ENCODE data around the gene ASPG.

ASPG gene

DNA sequence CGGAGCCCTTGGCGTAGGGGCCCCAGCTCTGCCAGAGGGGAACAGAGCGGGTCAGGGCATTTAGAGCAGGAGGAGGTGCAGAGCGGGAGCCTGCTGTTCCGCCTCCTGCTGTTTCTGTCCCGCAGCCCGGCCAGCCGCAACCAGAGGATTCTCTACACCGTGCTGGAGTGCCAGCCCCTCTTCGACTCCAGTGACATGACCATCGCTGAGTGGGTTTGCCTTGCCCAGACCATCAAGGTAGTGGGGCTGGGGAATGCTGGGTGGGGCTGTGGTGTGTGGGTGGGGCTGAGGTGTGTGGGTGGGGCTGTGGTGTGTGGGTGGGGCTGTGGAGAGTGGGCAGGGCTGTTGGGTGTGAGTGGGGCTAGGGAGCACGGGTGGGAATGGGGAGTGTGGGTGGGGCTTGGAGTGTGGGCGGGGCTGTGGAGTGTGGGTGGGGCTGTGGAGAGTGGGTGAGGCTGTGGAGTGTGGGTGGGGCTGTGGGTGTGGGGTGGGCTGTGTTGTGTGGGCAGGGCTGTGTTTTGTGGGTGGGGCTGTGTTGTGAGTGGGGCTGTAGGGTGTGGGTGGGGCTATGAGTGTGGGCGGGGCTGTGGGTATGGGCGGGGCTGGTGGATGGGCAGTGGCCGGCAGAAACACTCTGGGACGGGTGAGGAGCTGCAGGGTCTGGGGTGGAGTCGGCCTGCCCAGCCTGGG lies 8.0 kb downstream of the ASPG start:
- DNase-seq (ENCODE audit: low read depth, low spot score), result no peak

DNA sequence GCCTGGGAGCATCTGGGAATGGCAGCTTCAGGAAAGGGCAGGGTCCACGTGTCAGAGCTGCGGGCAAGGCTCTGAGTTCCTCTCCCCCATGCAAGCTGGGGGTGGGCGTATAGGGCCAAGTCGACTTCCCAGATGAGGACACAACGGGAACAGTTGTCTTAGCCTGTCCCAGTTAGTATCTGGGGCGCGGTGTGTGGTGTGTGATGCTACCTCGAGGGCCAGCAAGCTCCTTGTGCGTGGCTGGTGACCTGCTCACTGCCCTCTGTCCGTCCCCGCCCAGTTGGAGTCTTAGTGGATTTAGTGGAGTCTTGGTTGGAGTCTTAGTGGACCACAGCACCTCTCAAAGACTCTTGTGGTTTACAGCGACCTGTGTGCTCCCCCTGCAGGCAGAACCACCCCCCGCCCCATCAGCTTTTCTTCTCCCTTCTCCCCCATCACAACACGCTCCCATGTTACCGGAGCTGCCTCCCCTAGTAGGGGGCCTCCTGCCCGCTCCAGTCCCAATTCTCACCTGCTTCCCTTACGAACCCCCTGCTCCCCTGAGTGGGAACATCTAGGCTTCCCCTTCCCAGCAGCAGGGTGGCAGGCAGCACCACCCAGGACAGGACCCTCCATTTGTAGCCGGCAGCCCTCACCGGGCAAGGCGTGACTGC lies 8.7 kb downstream of the ASPG start:
- no peak for DNase-seq (ENCODE audit: low read depth, low spot score)

DNA sequence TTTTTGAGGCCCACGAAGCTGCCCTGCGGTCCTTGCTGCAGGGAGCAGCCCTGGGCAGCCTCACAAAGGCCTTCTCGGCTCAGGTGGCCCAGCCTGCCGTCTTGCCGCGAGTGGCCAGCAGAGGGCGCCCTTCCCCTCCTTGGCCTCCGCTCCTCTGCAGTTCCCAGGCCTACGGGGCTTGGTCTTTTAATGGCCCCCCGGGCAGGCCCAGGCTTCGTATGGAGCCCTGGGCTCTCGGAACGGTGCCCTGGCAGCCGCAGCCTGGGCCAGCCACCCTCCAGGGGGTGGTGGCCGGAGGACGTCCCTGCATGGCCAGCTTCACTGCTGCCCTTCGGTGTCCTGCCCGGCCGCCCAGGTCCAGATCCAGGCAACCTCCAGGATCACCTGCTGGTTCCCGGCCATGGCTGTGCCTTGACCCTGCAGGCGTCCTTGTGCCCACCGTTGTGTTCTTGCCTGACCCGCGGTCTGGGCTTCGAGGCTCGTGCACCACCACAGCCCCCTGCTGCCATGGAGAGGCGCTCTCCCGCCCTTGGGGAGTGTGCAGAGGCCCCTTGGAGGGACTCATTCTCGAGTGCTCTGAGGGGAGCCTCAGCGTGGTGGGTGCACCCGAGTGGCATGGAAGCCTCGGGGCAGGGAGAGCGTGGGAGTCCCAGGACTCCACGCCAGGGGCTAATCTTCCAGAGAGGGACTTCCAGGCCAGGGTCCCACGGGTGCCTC lies 9.4 kb downstream of the ASPG start:
- DNase-seq (ENCODE audit: low read depth, low spot score), result no peak

DNA sequence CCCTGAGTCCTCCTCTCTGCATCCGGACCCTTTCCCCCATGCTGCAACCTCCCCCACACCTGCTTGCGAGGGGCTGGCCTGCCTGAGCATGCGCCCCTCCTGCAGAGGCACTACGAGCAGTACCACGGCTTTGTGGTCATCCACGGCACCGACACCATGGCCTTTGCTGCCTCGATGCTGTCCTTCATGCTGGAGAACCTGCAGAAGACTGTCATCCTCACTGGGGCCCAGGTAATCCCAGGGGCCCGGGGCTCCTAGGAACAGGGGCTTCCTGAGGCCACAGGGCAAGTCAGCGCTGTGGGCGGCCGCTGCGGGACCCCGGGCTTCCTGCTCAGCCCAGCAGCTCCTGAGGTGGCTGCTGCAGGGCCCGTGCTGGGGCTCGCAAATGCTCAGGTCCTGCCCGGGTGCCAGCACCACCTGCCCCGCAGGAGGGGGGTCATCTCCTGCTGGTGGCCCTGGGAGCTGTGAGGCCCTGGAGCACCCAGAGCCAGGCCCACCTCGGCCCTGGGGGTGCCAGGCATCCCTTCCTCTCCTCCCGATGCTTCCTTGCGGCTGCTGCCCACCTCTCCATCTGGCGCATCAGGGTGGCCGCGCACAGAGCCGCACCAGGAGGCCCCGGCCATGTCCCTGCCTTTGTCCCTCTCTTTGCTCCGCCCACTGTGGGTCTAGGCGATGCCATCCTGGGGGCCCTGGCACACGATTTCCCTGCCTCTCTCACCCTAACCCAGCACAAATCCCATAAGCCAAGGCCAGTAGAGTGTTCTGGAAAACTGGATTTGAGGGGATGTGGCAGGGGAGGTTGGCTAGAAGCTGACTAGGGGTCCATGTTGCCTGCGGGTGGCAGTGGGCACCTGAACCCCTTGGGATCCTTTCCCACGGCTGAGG lies 10.2 kb downstream of the ASPG start:
- DNase-seq (ENCODE audit: low read depth, low spot score), result no peak

DNA sequence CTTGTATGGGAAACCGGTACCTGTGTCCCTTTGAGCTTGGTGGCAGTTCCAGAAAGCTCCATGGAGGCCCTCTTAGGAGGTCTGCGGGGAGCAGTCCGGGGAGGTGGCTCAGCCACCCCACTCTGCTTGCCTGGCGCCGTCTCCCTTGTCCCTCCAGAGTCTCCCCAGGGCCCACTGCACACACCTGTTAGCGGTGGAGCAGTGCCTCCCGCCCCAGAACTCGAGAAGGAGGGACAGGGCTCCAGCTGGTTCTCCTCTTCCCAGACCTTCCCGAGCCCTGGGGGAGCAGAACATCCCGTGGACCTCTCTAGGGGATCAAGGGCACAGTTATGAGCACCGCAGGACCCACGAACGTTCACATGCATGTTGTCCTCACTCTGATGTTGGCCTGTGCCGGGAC lies 10.8 kb downstream of the ASPG start:
- no peak for DNase-seq (ENCODE audit: low read depth, low spot score)

DNA sequence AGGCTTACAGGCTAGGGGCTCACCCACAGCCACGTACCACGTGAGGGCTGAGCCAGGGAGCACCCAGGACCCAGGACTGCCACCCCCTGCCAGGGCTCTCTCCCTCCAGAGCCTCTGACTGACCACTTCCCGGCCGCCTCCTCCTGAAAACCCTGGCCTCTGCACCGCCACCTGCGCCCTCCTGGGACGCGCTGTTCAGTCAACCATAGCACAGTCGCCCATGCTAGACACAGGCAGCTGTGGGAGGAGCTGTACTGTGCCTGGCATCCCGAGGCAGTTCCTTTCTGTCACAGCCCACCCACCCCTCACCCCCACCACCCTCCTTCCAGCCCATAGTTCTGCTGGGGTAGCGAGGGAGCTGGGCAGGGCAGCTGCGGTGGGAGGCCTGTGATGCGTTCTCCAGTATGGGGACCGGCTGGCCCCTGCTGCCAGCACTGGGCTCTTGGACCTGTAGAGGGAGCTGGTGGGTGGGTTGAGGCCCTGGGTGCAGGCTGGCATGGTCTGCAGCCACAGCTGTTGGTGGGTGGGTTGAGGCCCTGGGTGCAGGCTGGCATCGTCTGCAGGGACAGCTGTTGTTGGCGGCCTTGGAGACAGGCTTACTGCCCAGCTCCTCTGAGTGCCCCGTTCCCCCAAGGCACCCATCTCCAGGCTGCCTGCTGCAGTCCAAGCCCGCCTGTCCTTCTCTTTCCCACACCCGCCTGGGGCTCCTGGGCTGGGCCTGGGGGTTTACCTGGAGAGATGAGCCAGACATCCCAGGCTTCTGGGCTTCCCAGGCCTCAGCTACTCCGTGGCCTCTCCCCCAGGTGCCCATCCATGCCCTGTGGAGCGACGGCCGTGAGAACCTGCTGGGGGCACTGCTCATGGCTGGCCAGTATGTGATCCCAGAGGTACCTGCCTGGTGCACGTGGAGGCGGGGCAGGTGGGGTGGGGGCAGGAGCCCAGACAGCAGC lies 11.5 kb downstream of the ASPG start:
- no peak for DNase-seq (ENCODE audit: low read depth, low spot score)

DNA sequence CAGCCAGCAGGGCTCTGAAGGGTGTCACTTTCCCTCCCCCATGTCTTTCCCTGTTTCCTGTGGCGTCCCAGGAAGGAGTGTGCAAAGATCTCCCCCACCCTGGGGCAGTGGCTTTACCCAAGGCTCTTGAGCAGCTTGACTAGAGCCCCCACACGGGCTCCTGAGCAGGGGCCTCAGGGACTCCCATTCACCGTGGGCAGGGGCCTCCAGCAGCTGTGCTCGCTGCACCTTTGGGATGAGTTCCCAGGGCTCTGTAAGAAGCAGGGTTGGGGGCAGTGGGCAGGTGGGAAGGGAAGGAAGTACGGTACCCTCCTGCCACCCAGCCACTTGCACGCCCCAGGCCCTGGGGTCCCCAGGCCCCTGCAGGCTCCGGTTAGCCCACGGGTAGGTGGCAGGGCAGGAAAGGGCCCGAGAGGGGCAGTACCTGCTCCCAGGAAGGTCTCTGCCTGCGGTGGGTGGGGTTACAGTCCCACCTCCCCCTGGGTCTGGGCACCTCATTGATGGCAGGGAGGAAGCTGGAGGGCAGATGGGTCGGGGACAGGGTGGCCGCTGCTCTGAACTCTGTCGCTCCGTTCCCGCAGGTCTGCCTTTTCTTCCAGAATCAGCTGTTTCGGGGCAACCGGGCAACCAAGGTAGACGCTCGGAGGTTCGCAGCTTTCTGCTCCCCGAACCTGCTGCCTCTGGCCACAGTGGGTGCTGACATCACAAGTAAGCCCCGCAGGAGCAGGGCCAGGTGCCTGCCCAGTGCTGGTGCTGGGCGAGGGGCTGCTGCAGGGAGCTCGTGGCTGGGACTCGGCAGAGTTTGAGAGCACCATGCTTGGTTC lies 13.0 kb downstream of the ASPG start:
- no peak for DNase-seq (ENCODE audit: low read depth, low spot score)

DNA sequence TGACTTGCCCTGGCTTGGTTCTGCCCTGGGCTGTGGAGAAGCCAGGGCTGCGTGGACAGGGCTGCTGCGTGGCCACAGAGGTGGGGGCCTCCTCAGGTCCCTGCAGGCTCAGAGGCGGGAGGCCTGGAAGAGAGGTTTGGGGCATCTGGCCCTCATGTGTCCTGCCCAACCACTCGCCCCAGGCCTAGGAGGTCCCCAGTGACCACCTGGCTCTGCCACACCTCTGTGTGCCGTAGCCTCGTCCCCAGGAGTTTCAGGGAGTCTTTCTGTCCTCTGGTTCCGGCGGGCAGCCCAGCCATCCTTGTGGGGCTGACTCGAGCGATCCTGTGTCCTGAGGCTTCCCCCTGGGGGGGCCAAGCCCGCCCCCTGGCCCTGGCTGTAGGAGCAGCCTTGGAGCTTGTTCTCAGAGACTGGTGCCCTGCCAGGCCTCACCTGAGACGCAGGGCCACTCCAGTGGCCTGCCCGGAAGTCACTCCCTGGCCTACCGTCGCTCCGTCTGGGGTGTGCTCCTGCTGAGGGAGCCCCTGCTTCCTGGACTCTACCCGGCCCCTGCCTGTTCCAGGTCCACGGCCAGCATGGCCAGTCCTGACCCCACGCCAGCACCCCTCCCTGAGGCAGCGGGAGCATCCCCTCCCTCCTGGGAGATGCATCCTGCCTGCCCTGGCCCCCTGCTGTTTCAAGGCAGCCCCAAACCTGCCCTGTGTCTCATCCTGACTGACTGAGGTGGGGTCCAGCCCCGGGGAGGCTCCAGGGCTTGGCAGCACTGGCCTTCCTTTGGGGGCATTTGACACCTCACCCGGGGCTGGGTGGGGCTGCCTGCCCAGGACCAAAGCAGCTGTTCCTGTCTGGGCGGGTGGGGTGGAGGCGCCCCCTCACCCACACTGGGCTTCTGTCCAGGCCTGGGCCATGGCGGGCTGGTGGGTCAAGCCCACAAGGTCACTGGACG lies 13.9 kb downstream of the ASPG start:
- no peak for DNase-seq (ENCODE audit: low read depth, low spot score)

DNA sequence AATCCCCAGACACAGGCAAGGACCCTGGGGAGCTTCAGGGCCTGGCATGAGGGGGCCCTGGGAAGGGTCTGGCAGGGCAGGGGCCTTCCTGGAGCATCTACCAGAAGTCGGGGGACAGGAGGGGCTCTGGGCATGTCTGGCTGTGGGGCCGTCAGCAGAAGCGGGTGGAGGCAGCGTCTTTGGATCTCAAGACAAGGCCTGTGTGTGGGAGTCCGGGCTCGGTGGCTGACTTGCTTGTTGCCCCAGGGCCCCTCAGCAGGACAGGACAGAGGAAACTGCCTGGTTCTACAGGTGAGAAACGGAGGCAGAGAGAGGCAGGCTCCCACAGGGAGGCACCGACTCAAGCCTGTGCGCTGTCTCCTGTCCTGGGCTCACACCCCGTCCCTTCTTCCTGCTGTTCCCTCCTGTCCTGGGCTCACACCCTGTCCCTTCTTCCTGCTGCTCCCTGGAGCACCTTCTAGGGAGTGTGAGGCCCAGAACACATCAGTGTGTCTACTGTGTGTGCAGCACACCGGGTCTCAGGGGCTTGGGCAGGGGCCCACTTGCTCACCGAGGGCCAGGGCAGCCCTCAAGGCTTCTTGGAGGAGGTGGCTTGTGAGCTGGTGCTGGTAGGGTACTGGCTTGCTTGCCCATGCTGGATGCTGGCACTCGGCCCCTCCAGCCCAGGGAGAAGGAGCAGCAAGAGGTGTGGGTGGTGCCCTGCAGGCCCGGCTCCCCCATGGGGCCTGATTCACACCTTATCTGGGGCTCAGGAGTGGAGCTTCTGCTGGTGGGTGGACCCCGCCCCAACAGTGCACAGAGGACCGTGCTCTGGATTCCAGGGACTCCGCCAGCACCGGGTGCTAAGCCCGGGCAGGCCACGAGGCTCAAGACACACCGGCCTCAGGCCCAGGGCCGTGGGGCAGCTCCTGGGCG lies 14.9 kb downstream of the ASPG start:
- DNase-seq (ENCODE audit: low read depth, low spot score), result no peak

DNA sequence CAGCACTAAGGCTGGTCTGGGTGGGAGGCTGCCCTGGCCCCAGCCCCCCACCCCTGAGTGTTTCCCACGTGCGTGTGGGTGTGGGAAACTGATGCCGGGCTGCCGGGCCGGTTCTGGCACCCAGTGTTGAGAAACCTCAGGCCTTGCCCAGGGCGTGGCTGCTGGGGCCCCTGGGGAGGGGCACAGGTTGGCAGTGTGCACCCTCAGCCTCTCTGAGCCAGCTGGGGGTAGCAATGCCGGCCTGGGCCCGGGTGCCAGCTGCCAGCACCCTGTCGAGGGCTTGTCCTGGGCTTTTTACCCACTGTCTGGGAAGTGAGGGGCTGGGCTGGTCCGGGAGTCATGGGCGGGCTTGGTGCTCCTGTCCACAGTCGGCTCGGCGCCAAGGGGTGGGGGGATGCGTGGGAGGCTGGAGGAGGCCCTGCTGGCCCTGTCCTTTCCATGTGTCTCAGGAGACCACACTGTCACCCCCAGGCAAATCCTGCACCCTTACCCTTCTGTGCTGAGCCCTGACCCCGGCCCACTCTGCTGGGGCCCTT lies 15.7 kb downstream of the ASPG start:
- DNase-seq (ENCODE audit: low read depth, low spot score), result no peak

DNA sequence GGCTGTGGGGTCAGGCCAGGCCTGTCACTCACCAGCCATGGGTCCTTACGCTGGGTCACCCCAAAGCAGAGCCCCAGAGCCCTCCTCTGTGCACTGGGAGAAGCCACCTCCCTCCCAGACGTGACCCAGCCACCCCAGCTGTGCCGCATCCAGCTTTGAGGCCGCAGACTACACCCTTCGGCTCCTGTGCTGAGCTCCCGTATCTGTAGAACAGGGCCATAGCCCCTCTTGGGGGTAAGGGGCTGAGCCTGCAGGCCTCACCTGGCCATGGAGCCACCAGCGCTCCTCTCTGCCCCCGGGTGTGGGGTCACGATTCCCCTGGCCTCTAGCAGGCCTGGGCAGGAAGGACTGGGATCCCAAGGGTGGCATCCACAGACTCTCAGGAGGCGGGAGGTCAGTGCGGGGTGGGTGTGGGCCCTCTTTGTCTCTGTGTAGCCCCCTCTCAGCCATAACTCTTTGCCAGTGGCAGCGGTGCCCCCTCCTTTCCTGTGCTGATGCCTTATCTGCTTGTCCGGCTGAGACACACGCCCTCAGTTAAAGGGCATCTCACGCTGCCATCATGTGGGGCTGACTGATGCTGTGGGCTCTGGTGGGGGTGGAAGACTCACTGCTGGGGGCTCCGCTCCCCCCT lies 16.3 kb downstream of the ASPG start:
- DNase-seq (ENCODE audit: low read depth, low spot score), result no peak

DNA sequence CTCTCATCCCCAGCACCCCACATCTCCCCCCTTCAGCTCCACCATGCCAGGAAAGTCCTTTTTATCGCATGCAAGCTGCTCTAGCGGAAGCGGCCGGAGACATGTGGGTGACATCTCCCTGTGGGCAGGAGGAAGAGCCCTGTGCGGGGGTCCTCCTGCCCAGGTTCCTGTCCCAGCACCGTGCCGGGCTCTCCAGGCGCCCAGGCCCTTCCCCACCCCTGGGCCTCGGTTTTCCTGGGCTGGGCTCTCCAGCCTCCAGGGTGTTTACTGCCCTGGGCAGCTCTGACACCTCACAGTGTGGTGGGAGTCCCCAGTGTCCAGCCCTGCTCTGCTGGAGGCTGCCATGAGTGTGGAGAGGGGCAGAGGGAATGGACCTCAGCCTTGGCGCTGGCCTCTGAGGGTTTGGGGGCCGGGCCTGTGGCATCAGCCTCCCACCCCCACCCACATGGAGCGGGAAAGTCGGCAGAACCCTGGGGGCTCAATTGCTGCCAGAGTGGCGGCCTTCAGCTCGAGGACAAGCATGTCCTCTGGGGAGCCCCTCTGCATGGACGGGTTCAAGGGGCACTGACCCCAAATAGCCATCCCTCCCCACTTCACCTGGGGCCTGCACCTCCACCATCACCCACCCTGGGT lies 16.9 kb downstream of the ASPG start:
- DNase-seq (ENCODE audit: low read depth, low spot score), result no peak

DNA sequence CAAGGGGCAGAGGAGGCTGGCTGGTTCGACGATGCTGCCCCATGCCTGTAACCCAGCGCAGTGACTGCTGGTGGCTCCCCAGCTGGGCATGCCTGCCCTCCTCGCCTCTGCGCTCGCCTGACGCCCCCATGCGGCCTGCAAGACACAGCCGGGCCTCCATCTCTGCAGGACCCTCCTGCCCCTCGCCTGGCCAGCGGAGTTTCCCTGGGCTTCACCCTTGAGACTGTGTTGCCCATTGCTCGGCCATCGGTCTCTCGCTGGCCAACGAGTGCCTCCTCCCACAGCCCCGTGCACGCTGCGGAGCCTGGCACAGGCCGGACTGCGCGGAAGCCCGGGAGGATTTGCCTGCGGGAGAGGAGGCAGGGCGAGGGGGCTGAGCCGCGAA lies 17.6 kb downstream of the ASPG start:
- no peak for DNase-seq (ENCODE audit: low read depth, low spot score)

DNA sequence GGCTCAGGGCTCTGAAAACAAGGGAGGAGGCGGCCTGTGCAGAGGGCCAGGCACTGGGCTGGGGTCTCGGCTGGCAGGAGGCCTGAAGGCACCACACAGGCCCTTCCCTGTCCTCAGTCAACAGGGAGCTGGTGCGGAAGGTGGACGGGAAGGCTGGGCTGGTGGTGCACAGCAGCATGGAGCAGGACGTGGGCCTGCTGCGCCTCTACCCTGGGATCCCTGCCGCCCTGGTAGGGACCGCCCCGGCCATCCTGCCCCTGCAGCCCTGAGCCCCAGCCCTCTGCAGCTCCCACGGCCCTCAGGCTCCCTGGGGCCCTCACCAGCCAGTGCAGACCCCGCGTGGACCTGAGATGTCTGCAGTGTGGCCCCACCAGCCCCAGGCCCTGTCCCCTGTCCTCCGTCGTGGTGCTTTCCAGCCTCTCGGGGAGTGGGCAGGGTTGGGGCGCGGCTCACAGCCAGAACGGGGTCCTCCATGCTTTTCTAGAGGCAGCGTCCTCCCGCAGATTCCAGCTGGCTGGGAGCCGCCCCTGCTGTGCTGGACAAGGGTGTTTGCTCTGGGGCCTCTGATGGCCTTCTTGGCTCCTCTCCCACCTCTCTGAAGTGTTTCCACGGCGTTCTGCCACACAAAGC lies 18.1 kb downstream of the ASPG start:
- no peak for DNase-seq (ENCODE audit: low read depth, low spot score)

DNA sequence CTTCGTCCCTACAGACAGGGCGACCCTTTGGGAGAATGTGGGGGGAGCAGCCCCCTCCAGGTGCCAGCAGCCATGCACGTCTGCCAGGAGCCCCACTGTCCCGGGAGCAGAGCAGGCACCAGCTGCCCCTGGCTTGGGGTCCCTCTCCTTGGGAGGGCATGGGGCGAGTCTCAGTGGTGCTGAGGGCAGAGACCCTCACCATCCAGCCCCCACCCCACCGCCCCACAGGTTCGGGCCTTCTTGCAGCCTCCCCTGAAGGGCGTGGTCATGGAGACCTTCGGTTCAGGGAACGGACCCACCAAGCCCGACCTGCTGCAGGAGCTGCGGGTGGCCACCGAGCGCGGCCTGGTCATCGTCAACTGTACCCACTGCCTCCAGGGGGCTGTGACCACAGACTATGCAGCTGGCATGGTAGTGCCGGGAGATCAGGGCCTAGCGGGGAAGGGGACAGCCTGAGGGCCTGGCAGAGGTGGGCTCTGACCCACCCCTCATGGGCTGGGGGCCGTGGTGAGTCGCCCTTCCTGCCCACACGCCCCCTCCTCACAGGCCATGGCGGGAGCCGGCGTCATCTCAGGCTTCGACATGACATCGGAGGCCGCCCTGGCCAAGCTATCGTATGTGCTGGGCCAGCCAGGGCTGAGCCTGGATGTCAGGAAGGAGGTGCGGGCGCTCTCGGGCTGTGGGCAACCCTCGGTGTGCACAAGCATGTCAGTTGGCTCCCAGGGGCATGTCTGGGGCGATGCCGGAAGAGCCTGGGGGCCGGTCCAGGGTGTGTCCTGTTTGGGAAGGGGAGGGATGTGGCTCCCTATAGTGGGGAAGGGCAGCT lies 18.8 kb downstream of the ASPG start:
- DNase-seq (ENCODE audit: low read depth, low spot score), result no peak

Data from iPS DF 19.7 (cell line).